ENCODE measurements around the gene CACNA1A. TPM values are rescaled to one million over a fixed set of nuclear protein-coding genes. Genes with fewer than 3 reads are reported as not detected.
"Not testable (repeated sequence)": the region's sequence is repeated elsewhere in the genome, so short reads cannot be mapped to it uniquely, and the experiment has no call there.

The CACNA1A gene
- polyA plus RNA-seq, 3 donors, result 0.58 to 2.2 (median 2.0) TPM

- H3K27ac ChIP-seq (ENCODE audit: low read depth, low read length), result no peak overlapping the region
- 66 to 74% (median 73%) methylated on average over 6 of the region's 6 CpGs for WGBS, 3 donors
Observed at GRCh38 chr19:13437919-13438618, 68.2 kb downstream of the CACNA1A start.

GRCh38 chr19:13436352-13436751, 69.9 kb downstream of the CACNA1A start:
- H3K27ac ChIP-seq (ENCODE audit: low read depth, low read length), result no peak overlapping the region
- WGBS, 3 donors, result 42 to 71% (median 59%) methylated on average over 1 of the region's 1 CpG

GRCh38 chr19:13430790-13431582, 75.3 kb downstream of the CACNA1A start:
- no peak overlapping the region for H3K27ac ChIP-seq (ENCODE audit: low read depth, low read length)
- 68 to 75% (median 71%) methylated on average over 5 of the region's 5 CpGs for WGBS, 3 donors

- no peak overlapping the region for H3K27ac ChIP-seq (ENCODE audit: low read depth, low read length)
- 42 to 47% (median 43%) methylated on average over 5 of the region's 5 CpGs for WGBS, 3 donors
Observed at GRCh38 chr19:13429563-13429962, 76.7 kb downstream of the CACNA1A start.

GRCh38 chr19:13428352-13428751, 77.9 kb downstream of the CACNA1A start:
- WGBS, 3 donors, result 44 to 55% (median 52%) methylated on average over 9 of the region's 9 CpGs
- H3K27ac ChIP-seq (ENCODE audit: low read depth, low read length), result no peak overlapping the region

- H3K27ac ChIP-seq (ENCODE audit: low read depth, low read length), result no peak overlapping the region
- 85 to 90% (median 86%) methylated on average over 11 of the region's 11 CpGs for WGBS, 3 donors
Observed at GRCh38 chr19:13427273-13428051, 78.8 kb downstream of the CACNA1A start.

- 67 to 89% (median 89%) methylated on average over 3 of the region's 3 CpGs for WGBS, 3 donors
- not testable (repeated sequence) for H3K27ac ChIP-seq (ENCODE audit: low read depth, low read length)
Observed at GRCh38 chr19:13425875-13426274, 80.4 kb downstream of the CACNA1A start.

GRCh38 chr19:13425151-13425550, 81.1 kb downstream of the CACNA1A start:
- WGBS, 3 donors, result 54 to 77% (median 73%) methylated on average over 3 of the region's 3 CpGs
- no peak overlapping the region for H3K27ac ChIP-seq (ENCODE audit: low read depth, low read length)

GRCh38 chr19:13420780-13421179, 85.5 kb downstream of the CACNA1A start:
- H3K27ac ChIP-seq (ENCODE audit: low read depth, low read length), result no peak overlapping the region

- WGBS, 3 donors, result 56 to 59% (median 57%) methylated on average over 10 of the region's 10 CpGs
- no peak overlapping the region for H3K27ac ChIP-seq (ENCODE audit: low read depth, low read length)
Observed at GRCh38 chr19:13417054-13417453, 89.2 kb downstream of the CACNA1A start.

- WGBS, 3 donors, result 87 to 88% (median 88%) methylated on average over 6 of the region's 6 CpGs
- H3K27ac ChIP-seq (ENCODE audit: low read depth, low read length), result no peak overlapping the region
Observed at GRCh38 chr19:13411899-13412298, 94.4 kb downstream of the CACNA1A start.

- WGBS, 3 donors, result 69 to 87% (median 87%) methylated on average over 1 of the region's 1 CpG
- no peak overlapping the region for H3K27ac ChIP-seq (ENCODE audit: low read depth, low read length)
Observed at GRCh38 chr19:13410946-13411345, 95.3 kb downstream of the CACNA1A start.

GRCh38 chr19:13408889-13409518, 97.3 kb downstream of the CACNA1A start:
- 68 to 84% (median 82%) methylated on average over 16 of the region's 16 CpGs for WGBS, 3 donors
- H3K27ac ChIP-seq (ENCODE audit: low read depth, low read length), result no peak overlapping the region

GRCh38 chr19:13404236-13404635, 102.0 kb downstream of the CACNA1A start:
- WGBS, 3 donors, result 57 to 79% (median 78%) methylated on average over 7 of the region's 7 CpGs
- H3K27ac ChIP-seq (ENCODE audit: low read depth, low read length), result no peak overlapping the region

GRCh38 chr19:13401388-13401787, 104.9 kb downstream of the CACNA1A start:
- 74 to 90% (median 78%) methylated on average over 2 of the region's 2 CpGs for WGBS, 3 donors
- H3K27ac ChIP-seq (ENCODE audit: low read depth, low read length), result no peak overlapping the region

- no peak overlapping the region for H3K27ac ChIP-seq (ENCODE audit: low read depth, low read length)
Observed at GRCh38 chr19:13400296-13400695, 106.0 kb downstream of the CACNA1A start.

- 66 to 78% (median 74%) methylated on average over 5 of the region's 5 CpGs for WGBS, 3 donors
- H3K27ac ChIP-seq (ENCODE audit: low read depth, low read length), result no peak overlapping the region
Observed at GRCh38 chr19:13399746-13400145, 106.5 kb downstream of the CACNA1A start.

GRCh38 chr19:13398780-13399726, 107.2 kb downstream of the CACNA1A start:
- no peak overlapping the region for H3K27ac ChIP-seq (ENCODE audit: low read depth, low read length)
- WGBS, 3 donors, result 43 to 52% (median 50%) methylated on average over 10 of the region's 10 CpGs
